Ovary (tissue), 9 donors: ENCODE measurements around the gene ERLEC1. TPM values are rescaled to one million over a fixed set of nuclear protein-coding genes. Genes with fewer than 3 reads are reported as not detected.

ENCODE experiments used
- DNase-seq, 5 donors: peaks; one replicate each; pipeline ENCODE4 v3.0.0-alpha.2; 2019 to 2020
- H3K27ac ChIP-seq, 2 donors: fragments of 200-600 bp; one replicate each; pipeline versions ENCODE4 v1.5.1 to v1.8.0; 2019 to 2022
- H3K27me3 ChIP-seq: fragments of 200-600 bp; one replicate; pipeline ENCODE4 v1.8.0; 2022
- H3K36me3 ChIP-seq: fragments of 200-600 bp; sonication (generic); one replicate; pipeline ENCODE4 v1.5.1; 2019
- H3K4me1 ChIP-seq: one replicate; pipeline ENCODE4 v1.8.1; 2013; ENCODE audit warnings: mild to moderate bottlenecking, moderate library complexity; ENCODE audit not compliant: insufficient read depth
- H3K4me3 ChIP-seq: fragments of 200-600 bp; sonication (generic); one replicate; pipeline ENCODE4 v1.5.1; 2017
- H3K9me3 ChIP-seq, 2 donors: fragments of 200-600 bp in 1 of 2; sonication (generic) in 1 of 2; one replicate each; pipeline versions ENCODE4 v1.5.1 to v1.8.1; 2013 to 2019; ENCODE audit warnings: mild to moderate bottlenecking in 1 of 2, moderate library complexity in 1 of 2
- EP300 ChIP-seq: sonication (generic); formaldehyde crosslinking; IDR thresholded peaks from one replicate; pipeline ENCODE4 v1.6.1; 2017; ENCODE audit warnings: antibody characterized with exemption
- POLR2A ChIP-seq: fragments of 450-650 bp; IDR thresholded peaks from one replicate; pipeline ENCODE4 v1.6.1; 2017; ENCODE audit warnings: antibody characterized with exemption, mild to moderate bottlenecking, moderate library complexity
- WGBS, 3 donors: extraction: QIAGEN DNeasy Blood & Tissue Kit in 1 of 3; methylation state at CpG; one replicate each; pipeline versions ENCODE4 v1.1.5 to v1.1.7; 2013 to 2017; 5-methylcytosine and 5-hydroxymethylcytosine counted together
- intact Hi-C, 4 donors: fragments of 100-400 bp; cut with DNase I; formaldehyde crosslinking; loops; one replicate each; pipeline versions ENCODE4 v1.11.0 to v1.15.1; 2022 to 2023
- polyA plus RNA-seq, 2 donors: library from polyadenylated mRNA; stranded (reverse); fragments of 200-250 nt in 1 of 2; fragments of 350-450 nt in 1 of 2; fragmentation: Illumina TruSeq in 1 of 2; extraction: RNeasy Lipid Tissue Mini Kit (QIAGEN cat#74804) in 1 of 2; gene quantifications; one replicate each; pipeline ENCODE4 v1.2.3, GENCODE V29; 2013 to 2014
- total RNA-seq, 7 donors: library from RNA; depleted of rRNA in 2 of 7; stranded (reverse); fragments of >200 nt in 2 of 7; fragmentation: NEBNext Ultra II Directional in 3 of 7; extraction: Animal tissue kit (Norgen Biotek cat#: 25700) in 3 of 7; gene quantifications; one replicate each; pipeline versions ENCODE4 v1.1.0 to v1.2.4, GENCODE V29; 2016 to 2023
- TF ChIP-seq, protein P1 (sequence below), 3 donors: fragments of 450-650 bp in 2 of 3; fragments of 200-600 bp in 1 of 3; IDR thresholded peaks; one replicate each; pipeline versions ENCODE4 v1.5.1 to v1.8.0; 2016 to 2022; ENCODE audit warnings: antibody characterized with exemption in 3 of 3, mild to moderate bottlenecking in 1 of 3
- donor health status: DM: no; HTN: no; CAD: no; lungs with moderate emphysema.
- donor health status: DM: no; HTN: no; CAD: no.
- donor health status: Bipolar disorder and iron deficiency.
- donor health status: DM: yes; HTN: yes; CAD: no.
- donor health status: DM: no; HTN: no; CAD: no.
- donor health status: DM: yes; HTN: yes; CAD: no.

Gene ERLEC1
- total and polyA plus RNA-seq, 9 donors: 33.0 to 109 (median 45.3) TPM

DNA sequence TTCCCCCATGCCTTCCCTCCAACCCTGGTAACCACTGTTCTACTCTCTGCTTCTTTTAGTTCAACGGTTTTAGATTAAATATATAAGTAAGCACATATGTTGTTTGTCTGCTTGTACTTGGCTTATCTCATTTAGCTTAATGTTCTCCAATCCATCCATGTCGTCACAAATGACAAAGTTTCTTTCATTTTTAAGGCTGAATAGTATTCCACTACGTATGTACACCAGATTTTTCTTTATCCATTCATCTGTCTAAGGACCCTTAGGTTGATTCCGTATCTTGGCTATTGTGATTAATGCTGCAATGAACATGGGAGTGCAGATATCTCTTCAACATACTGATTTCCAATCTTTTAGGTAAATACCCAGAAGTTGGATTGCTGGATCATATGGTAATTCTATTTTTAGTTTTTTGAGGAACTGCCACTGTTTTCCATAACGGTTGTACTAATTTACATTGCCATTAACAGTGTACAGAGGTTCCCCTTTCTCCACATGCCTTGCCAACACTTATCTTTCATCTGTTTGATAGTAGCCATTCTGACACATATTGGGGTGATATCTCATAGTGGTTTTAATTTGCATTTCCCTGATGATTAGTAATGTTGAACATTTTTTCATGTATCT, 8.2 kb upstream of the ERLEC1 start:
- WGBS, 3 donors: 88 to 92% (median 91%) methylated on average over 5 of the region's 5 CpGs
- H3K27ac ChIP-seq: no peak overlapping the region
- no peak for DNase-seq
- H3K4me1 ChIP-seq: no peaks in the 10 kb centered on the region
- no peaks in the 10 kb centered on the region for H3K27me3 ChIP-seq
- H3K4me3 ChIP-seq: no peak overlapping the region
- intact Hi-C loops: no loop called here
- H3K36me3 ChIP-seq: no peaks in the 10 kb centered on the region
- TF ChIP-seq POLR2A (no peak), EP300 (no peak)
- TF ChIP-seq, protein P1, sequence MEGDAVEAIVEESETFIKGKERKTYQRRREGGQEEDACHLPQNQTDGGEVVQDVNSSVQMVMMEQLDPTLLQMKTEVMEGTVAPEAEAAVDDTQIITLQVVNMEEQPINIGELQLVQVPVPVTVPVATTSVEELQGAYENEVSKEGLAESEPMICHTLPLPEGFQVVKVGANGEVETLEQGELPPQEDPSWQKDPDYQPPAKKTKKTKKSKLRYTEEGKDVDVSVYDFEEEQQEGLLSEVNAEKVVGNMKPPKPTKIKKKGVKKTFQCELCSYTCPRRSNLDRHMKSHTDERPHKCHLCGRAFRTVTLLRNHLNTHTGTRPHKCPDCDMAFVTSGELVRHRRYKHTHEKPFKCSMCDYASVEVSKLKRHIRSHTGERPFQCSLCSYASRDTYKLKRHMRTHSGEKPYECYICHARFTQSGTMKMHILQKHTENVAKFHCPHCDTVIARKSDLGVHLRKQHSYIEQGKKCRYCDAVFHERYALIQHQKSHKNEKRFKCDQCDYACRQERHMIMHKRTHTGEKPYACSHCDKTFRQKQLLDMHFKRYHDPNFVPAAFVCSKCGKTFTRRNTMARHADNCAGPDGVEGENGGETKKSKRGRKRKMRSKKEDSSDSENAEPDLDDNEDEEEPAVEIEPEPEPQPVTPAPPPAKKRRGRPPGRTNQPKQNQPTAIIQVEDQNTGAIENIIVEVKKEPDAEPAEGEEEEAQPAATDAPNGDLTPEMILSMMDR (IDR thresholded peaks at IDR 0.05): no peak
- no peaks in the 10 kb centered on the region for H3K9me3 ChIP-seq

DNA sequence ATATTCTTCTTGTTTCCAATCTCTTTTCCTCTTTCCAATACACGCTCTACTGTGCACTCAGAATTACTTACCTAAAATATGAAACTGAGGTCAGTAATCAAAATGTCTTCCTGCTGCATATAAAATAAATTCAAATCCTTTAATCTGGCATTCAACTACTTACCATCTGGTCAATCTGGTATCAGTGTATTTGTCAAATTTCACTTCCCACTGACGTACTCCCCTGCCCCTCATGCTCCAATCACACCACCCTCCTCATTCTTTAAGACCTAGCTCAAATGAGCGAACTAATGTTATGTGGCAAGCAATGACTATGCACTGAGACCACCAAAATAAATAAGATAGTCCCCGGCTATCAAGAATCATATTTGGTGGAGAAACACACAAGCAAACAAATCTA, 6.8 kb upstream of the ERLEC1 start:
- intact Hi-C loops: loop anchor here in 1 of 4 donors (5.0 kb wide), 1 partner anchor 1507 kb away; no protein-coding TSS in a partner anchor
- no peaks in the 10 kb centered on the region for H3K9me3 ChIP-seq
- TF ChIP-seq EP300: no peak
- TF ChIP-seq, protein P1 (IDR thresholded peaks at IDR 0.05): no peak
- no peak for TF ChIP-seq POLR2A
- no peaks in the 10 kb centered on the region for H3K36me3 ChIP-seq
- no peaks in the 10 kb centered on the region for H3K27me3 ChIP-seq
- peaks cover 6% of the 10 kb centered on the region for H3K4me1 ChIP-seq
- H3K4me3 ChIP-seq: no peak overlapping the region
- 93 to 96% (median 95%) methylated on average over 4 of the region's 4 CpGs for WGBS, 3 donors
- no peak for DNase-seq
- no peak overlapping the region for H3K27ac ChIP-seq

DNA sequence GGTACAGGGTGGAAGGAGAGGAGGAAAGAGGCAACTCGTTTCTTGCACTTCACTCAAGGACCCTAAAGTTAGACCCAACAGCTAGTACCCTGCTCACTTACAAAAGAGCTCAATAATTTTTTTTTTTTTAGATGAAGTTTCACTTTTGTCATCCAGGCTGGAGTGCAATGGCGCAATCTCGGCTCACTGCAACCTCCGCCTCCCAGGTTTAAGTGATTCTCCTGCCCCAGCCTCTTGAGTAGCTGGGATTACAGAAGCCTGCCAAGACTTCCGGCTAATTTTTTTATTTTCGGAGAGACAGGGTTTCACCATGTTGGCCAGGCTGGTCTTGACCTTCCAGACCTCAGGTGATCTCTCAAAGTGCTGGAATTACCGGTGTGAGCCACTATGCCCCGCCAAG, 4.2 kb upstream of the ERLEC1 start:
- no peaks in the 10 kb centered on the region for H3K36me3 ChIP-seq
- intact Hi-C loops: loop anchor here in 1 of 4 donors (5.0 kb wide), 1 partner anchor 1505 kb away; no protein-coding TSS in a partner anchor
- H3K4me3 ChIP-seq: no peak overlapping the region
- no peaks in the 10 kb centered on the region for H3K27me3 ChIP-seq
- no peak overlapping the region for H3K27ac ChIP-seq
- TF ChIP-seq POLR2A (no peak), EP300 (no peak)
- TF ChIP-seq, protein P1 (IDR thresholded peaks at IDR 0.05): no peak
- H3K9me3 ChIP-seq: no peaks in the 10 kb centered on the region
- H3K4me1 ChIP-seq: peaks cover 8% of the 10 kb centered on the region
- no peak for DNase-seq
- WGBS, 3 donors: 74 to 80% (median 78%) methylated on average over 8 of the region's 8 CpGs

DNA sequence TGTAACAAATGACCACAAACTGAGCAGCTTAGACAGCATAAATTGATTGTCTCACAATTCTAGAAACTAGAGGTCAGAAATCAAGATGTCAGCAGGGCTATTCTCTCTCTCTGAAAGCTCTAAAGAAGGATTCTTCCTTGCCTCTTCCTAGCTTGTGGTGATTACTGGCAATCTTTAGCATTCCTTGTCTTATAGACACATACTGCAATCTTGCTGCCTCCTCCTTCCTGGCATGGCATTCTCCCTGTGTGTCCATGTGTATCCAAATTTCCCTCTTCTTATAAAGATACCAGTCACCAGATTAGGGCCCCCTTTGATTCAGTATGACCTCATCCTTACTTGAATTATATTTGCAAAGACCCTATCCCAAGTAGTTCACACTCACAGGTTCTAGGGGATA, 2.4 kb upstream of the ERLEC1 start:
- Histone ChIP-seq H3K27ac (no peak overlapping the region), H3K4me3 (no peak overlapping the region), H3K36me3 (no peaks in the 10 kb centered on the region), H3K9me3 (no peaks in the 10 kb centered on the region), H3K4me1 (peaks cover 10% of the 10 kb centered on the region), H3K27me3 (no peaks in the 10 kb centered on the region)
- no peak for DNase-seq
- intact Hi-C loops: loop anchor here in 1 of 4 donors (5.0 kb wide), 1 partner anchor 1503 kb away; no protein-coding TSS in a partner anchor
- TF ChIP-seq, protein P1 (IDR thresholded peaks at IDR 0.05): no peak
- TF ChIP-seq EP300: no peak
- no peak for TF ChIP-seq POLR2A
